NB4 (cell line): Measurements from ENCODE around the gene KRTAP10-9.

Experiments
- DNase-seq: peaks from one replicate; pipeline ENCODE4 v3.0.0; 2010; ENCODE audit warnings: low read depth
- H3K4me3 ChIP-seq: one replicate; pipeline ENCODE4 v1.5.1; 2011; ENCODE audit warnings: mild to moderate bottlenecking, low read depth, low read length, moderate library complexity
- MAX ChIP-seq: IDR thresholded peaks from 2 replicates; pipeline ENCODE4 v1.6.1; 2011; ENCODE audit warnings: low read depth, low read length
- MYC ChIP-seq: IDR thresholded peaks from 2 replicates; pipeline ENCODE4 v1.6.1; 2011; ENCODE audit warnings: low read depth, low read length
- POLR2A ChIP-seq: IDR thresholded peaks from 2 replicates; pipeline ENCODE4 v1.6.1; 2011; ENCODE audit warnings: mild to moderate bottlenecking; ENCODE audit not compliant: insufficient read length; ENCODE audit errors: extremely low read depth
- TF ChIP-seq, protein P1 (sequence below): IDR thresholded peaks from one replicate; pipeline ENCODE4 v1.5.1; 2012; ENCODE audit warnings: low read depth, low read length

KRTAP10-9 gene

DNA sequence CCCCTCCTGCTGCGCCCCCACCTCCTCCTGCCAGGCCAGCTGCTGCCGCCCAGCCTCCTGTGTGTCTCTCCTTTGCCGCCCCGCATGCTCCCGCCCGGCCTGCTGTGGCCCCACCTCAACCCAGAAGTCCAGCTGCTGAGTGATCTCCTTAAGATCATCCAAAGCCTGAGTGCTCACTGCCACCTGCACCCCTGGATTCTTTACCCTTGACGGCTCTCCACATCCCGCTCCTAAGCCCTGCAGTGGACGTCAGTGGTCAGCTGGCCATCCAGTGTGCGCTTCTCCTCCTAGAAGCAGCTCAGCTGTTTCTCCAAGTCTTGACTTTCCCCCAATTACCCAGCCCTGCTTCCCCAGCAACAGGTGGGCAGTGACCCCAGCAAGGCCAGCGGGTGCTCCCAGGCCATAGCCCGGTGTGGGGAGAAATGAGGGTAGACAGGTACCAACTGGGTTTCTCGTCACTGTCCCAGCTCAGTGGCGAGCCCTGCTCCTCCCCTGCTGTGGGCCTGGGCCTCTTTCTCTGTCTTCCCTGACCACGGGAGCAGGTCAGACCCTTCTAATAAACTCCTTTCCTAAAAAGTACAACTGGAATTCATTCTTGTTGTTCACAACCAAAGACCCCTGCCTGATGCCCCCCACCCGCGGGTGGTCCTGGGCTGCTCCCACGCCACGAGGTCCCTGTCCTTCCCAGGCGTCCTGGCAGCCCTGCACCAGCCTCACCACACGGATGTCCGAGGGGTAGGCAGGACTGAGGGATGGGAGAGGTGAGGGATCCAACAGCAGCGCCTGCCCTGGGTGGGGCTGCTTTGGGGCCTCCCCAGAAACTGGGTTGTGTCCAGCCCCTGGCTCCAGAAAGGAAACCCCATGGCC is 25.1 kb upstream of the KRTAP10-9 start:
- no peak overlapping the region for H3K4me3 ChIP-seq
- TF ChIP-seq, protein P1, sequence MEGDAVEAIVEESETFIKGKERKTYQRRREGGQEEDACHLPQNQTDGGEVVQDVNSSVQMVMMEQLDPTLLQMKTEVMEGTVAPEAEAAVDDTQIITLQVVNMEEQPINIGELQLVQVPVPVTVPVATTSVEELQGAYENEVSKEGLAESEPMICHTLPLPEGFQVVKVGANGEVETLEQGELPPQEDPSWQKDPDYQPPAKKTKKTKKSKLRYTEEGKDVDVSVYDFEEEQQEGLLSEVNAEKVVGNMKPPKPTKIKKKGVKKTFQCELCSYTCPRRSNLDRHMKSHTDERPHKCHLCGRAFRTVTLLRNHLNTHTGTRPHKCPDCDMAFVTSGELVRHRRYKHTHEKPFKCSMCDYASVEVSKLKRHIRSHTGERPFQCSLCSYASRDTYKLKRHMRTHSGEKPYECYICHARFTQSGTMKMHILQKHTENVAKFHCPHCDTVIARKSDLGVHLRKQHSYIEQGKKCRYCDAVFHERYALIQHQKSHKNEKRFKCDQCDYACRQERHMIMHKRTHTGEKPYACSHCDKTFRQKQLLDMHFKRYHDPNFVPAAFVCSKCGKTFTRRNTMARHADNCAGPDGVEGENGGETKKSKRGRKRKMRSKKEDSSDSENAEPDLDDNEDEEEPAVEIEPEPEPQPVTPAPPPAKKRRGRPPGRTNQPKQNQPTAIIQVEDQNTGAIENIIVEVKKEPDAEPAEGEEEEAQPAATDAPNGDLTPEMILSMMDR: no peak
- TF ChIP-seq POLR2A (no peak), MYC (no peak), MAX (no peak)
- DNase-seq: no peak

GRCh38 chr21:44602463-44602850 is 24.4 kb upstream of the KRTAP10-9 start:
- H3K4me3 ChIP-seq: no peak overlapping the region
- TF ChIP-seq, protein P1: no peak
- TF ChIP-seq POLR2A (no peak), MAX (no peak), MYC (no peak)
- no peak for DNase-seq

GRCh38 chr21:44603109-44603875 is 23.6 kb upstream of the KRTAP10-9 start:
- H3K4me3 ChIP-seq: no peak overlapping the region
- no peak for DNase-seq
- TF ChIP-seq POLR2A: no peak
- no peak for TF ChIP-seq MYC
- TF ChIP-seq, protein P1: no peak
- TF ChIP-seq MAX: no peak

- no peak for DNase-seq
- TF ChIP-seq MYC (no peak), POLR2A (no peak), MAX (no peak)
- TF ChIP-seq, protein P1: no peak
- H3K4me3 ChIP-seq: no peak overlapping the region
These were observed 23.0 kb upstream of the KRTAP10-9 start for GRCh38 chr21:44603911-44604310.

GRCh38 chr21:44606495-44606894 is 20.4 kb upstream of the KRTAP10-9 start:
- no peak overlapping the region for H3K4me3 ChIP-seq
- no peak for DNase-seq
- TF ChIP-seq MAX (no peak), POLR2A (no peak), MYC (no peak)
- TF ChIP-seq, protein P1: no peak
